ENCODE measurements around the gene BTBD19.
"Not testable (repeated sequence)": the region's sequence is repeated elsewhere in the genome, so short reads cannot be mapped to it uniquely, and the experiment has no call there.

BTBD19 gene

DNA sequence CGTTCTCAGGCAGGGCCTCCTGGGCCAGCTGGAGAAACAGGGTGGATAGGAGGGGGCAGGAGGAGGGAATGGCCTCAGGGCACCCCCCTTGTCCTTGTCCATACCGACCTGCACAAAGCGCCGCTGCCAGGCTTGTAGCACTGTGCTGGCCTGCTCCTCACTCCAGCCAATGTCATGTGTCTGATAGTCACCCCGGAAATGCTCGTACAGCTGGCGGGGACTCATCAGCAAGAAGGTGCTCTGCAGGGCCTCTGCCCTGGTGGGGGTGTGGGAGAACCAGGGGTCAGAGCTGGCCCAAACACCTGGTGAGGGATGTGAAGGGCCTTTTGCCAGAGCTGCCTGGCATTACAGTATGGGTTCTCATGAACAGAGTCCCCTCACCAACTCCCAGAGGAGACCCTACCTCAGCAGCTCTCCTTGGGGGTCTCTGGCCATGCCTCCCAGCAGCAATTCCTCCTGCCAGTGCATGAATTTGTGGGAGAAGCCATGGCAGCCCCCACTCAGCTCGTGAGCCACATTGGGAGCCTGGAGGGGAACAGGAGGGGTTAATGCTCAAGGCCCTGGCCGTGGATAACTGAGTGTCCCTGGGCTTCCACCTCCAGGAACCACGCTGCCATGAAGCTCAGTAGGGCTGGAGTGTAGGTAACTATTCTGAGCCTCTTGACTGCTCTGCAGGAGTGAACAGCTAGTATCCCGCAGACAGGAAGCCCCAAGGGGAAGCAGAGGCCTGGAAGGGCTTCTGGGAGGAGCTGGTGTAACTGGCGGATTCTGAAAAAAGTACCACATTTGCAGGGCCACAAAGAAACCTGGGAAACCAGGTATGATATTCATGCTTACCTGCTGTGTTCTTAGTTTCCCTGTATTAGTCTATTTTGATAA, 21.4 kb downstream of the BTBD19 start:
- no peak for DNase-seq

DNA sequence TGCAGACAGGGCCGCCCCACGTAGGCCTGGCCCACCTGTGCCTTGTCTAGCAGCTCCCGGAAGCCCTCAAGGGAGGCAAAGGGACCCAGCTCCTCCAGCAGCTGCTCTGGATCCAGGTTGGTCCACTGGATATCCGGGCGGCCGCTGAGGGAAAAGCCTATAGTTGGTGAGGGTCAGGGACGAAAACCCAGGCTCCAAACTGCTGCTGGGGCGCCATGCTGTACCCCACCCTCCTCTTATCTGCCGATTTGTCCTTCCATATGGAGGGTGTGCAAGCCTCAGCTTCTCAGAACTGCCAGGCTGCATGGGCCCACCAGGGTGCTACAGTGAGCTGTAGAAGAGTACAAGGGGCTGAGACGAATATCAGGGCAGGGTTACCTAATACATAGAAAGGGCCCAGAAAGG, 22.6 kb downstream of the BTBD19 start:
- no peak for DNase-seq

DNA sequence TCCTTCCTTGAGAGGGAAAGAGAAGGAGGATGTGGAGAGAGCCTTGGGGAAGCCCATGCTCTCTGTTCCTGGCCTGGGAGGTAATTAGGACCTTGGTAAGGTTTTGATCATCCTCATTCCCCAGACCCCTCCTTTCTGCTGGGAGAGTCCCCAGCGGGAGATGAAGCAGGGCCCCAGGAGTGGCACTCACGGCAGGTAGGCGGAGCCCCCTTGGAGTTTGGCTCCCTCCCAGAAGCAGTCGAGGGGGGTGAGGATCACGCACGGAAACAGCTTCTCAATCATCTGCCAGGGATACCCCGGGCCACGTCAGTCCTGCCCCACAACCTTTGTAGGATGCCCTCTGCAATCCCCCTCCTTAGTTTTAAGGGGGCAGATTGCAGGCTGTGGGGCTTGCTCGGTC, 23.2 kb downstream of the BTBD19 start:
- DNase-seq: no peak

GRCh38 chr1:44832056-44832705, 23.9 kb downstream of the BTBD19 start:
- no peak for DNase-seq

DNA sequence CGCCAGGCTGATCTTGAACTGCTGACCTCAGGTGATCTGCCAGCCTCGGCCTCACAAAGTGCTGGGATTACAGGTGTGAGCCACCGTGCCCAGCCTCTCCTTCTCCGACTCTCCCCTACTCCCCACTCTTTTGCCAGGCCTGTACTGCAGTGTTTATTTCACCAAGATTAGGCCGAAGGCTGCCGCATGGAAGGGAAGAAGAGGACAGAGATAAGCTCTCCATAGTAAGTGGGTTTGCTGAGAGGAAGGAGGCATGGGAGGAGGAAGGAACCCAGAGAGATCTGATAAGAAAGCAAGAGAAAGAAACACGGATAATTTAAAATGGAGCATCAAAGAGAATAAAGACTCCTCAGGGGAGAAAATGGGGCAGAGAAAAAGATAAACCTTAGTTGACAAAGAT, 26.0 kb downstream of the BTBD19 start:
- DNase-seq: no peak

DNA sequence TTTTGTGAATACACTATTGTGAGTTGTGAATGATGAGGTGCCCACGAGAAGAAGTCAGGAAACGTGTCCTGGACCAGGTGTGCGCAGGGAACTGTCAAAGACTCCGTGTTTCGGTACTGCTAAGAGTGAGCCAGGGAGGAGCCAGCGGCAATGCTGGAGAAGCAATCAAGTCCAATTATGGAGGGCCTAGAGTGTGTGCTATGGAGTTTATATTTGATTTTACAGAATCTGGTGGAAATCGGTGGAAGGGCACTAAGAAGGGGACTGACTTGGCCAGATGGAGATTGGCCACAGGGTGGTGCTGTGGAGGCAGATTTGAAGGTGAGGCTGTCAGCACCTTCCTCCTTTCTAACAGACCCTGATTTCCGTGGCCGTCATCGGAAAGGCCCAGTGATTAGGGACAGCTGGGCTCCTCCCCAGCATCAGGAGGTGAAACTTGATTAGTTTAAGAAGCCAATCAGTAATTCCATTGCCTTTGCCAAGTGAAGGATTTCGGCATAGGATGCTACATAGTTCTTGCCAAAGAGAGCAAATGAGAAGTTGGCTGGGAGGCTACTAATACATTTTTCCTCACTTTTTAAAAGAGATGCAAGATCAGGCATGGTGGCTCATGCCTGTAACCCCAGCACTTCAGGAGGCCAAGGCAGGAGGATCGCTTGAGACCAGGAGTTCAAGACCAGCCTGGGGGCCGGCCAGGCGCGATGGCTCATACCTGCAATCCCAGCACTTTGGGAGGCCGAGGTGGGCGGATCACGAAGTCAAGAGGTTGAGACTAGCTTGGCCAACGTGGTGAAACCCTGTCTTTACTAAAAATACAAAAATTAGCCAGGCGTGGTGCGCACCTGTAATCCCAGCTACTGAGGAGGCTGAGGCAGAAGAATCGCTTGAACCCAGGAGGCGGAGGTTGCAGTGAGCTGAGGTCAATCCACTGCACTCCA, 27.7 kb downstream of the BTBD19 start:
- DNase-seq: peak; percentile 42

DNA sequence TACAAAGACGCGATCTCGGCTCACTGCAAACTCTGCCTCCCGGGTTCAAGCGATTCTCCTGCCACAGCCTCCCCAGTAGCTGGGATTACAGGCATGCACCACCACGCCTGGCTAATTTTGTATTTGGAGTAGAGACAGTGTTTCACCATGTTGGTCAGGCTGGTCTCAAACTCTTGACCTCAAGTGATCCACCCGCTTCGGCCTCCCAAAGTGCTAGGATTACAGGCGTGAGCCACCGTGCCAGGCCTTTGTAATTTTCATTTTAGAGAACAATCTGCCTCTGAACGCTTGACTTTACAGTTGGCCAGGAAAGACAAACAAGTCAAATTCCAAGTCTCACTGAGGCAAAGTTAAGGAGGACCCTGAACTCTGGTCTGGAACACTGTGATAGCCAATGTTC, 30.0 kb downstream of the BTBD19 start:
- not testable (repeated sequence) for DNase-seq

- no peak for DNase-seq
Measured at GRCh38 chr1:44839576-44839975, 31.3 kb downstream of the BTBD19 start.

DNA sequence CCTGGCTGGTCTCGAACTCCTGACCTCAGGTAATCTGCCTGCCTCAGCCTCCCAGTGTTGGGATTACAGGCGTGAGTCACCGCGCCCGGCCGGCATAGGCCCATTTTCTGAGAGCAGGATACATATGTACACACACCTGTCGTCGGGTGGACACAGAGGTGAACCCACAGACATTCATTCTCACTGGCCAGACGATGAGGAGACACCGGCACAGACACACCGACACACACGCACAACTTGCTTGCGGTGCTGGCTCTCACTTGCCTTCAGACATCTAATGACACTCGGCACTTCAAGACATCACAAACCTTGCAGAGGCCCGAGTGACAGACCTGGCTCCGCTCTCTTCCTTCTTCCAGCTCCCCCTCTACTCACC, 34.2 kb downstream of the BTBD19 start:
- no peak for DNase-seq

GRCh38 chr1:44842862-44843655, 34.7 kb downstream of the BTBD19 start, which contains the start of gene PTCH2:
Gene PTCH2, minus strand, starts transcription at chr1:44843253. Its CDS starts 321 bp downstream, at chr1:44842932.
- DNase-seq: peak; percentile 60

DNA sequence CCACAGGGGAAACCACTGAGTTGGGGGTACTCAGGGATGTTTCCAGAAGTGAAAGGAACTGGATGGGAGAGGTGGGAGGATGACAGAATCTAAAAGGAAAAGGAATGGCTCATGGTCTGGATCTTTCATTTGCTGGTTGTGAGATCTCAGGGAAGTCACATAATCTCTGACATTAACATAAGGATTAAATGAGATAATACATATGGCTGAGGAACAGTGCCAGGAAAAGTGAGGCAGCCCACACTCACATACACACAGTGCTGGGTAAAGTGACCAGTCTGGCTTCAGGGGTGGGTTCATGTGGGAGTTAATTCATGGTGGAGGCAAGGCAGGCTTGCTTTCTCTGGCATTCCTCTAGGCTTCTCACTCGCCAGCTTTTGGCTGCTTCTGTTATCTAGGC, 38.7 kb downstream of the BTBD19 start:
- no peak for DNase-seq

DNA sequence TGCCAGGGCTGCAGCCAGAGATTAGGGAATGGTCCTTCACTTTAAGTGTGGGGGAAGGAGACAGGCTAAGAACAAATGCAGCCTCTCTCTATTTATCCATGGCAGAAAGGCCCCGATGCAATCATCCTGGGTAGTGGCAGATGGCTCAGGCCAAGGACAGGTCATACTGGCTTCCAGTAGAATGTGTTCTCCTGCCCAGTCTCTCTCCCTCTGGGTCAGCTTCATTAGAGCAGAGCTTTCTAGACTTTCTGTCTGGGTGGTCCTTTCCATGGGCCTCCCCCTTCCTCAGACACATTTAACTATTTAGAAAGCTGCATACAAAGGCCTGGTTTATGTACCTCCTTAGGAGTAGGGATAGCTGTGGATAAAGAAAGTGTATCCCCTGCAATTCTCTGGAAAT, 39.5 kb downstream of the BTBD19 start:
- no peak for DNase-seq

DNA sequence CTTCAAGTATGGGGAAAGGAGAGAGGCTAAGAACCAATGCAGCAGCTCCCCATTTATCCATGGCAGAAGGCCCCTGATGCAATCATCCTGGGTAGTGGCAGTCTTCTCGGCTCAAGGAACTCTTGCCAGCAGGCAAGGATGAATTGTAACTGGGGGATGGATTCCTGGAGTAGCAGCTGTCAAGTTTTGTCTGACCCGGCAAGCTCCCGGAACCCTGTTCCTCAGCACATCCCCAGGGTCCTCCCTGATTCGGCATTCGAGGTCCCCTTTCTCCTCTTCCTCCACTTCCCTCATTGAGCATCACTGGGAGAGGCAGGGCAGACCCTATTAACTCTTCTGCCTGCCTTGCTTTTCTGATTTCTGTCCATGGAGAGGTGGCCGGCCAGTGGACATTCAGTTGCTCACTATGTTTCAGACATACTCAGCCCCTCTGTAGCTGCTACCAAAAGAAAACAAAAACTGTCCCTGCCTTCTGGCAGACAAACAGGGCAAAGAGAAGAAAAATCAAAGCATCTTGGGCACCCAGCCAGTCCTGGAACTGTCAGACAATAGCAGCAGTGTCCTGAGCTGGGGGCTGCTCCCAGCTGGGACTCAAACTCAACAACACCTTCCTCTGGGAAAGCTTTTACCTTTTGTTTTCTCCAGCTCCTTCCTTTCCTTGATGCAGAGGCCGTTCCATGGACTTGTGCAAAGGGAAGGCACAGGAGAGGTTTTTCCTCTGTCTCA, 40.3 kb downstream of the BTBD19 start:
- DNase-seq: no peak

DNA sequence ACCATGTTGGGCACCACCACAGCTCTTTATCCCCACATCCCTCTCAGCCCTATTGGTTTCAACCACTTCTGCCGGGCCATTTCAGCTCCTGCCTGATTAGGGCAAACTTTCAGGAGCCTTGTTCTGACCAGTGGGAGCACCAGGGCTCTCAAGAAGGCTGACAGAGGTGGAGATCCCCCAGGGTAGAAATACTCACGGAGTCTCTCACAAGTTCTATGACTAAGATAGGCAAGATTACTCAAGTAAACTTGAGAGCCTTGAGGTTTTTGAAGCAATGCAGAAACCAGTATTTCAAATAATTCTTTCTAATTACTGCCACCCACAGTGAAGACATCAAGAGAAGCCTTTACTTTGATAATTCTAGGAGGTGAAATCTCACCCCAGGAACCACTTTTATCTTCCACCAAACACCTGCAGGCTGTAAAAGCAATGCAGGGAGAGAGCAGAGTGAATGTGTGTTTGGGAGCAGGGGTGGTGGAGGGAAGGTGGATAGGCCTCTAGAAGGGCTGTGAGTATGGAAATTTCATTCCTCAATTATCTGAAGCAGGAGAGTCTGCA, 41.3 kb downstream of the BTBD19 start:
- no peak for DNase-seq

GRCh38 chr1:44851308-44851707, 43.0 kb downstream of the BTBD19 start:
- no peak for DNase-seq

GRCh38 chr1:44853201-44853600, 44.9 kb downstream of the BTBD19 start:
- DNase-seq: no peak

DNA sequence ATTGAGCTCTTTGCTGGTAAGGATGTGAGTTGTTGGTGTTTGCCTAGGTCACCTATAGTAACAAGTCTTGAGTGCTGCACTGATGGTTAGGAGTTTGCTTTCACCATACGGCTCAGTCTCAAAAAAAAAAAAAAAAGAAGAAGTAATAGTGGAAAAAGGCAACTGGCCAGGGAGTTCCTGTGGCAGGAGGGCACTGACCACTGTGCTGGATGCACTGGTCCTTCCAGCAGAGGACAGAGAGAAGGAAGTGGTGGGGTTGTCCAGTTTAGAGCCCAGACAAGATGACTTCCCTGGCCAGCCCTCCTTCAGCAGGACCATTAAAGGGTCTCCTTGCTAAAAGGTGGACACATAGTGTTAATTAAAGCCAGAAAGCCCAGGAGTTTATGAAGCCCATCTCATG, 46.6 kb downstream of the BTBD19 start:
- DNase-seq: no peak

- no peak for DNase-seq
Measured at GRCh38 chr1:44855742-44856141, 47.4 kb downstream of the BTBD19 start.

DNA sequence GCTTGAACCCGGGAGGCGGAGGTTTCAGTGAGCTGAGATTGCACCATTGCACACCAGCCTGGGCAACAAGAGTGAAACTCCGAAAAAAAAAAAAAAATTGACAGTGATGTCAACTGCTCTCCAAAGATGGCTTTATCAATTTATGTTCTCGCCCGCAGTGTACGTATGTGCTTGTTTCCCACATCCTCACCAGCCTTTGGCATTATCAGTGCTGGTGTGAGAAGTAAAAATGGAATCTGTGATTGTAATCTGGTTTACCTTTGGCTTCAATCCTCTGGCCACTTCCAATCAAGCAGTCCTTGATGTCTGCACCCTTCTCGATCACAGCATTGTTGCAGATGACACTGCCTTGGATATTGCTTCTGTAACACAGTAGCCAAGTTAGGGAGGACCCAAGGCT, 49.1 kb downstream of the BTBD19 start:
- DNase-seq: no peak

- DNase-seq: no peak
Measured at GRCh38 chr1:44860331-44860730, 52.0 kb downstream of the BTBD19 start.

DNA sequence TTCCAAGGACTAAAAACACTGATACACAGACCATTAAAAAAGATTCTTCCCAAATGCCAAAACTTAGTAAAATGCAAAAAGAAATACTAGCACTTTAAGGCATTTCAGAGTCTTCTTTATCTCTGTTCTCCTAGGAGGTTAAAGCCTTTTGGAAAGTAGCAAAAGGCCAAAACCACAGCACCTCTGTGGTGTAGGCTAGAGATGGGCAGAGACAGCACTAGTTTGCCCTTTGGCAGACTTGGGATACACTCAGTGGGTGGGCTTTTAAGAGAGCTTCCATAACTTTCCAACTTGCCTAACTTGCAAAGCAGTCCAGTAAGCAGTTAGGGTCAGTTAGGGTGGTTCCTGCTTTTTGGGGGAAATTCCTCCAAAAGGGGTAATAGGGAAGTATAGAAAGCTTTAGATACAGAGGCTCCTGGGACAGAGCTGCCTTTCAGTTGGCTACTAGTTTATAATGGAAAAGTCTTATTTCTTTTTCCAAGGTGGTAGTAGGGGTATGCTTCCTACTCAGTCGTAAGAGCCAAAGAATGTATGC, 52.6 kb downstream of the BTBD19 start:
- no peak for DNase-seq
